Thoracic aorta (tissue), 2 donors: ENCODE measurements around the gene DET1. TPM values are rescaled to one million over a fixed set of nuclear protein-coding genes. Genes with fewer than 3 reads are reported as not detected.
"Not testable (repeated sequence)": the region's sequence is repeated elsewhere in the genome, so short reads cannot be mapped to it uniquely, and the experiment has no call there.

Source experiments
- ATAC-seq: fragments of 150-250 bp; one replicate; pipeline ENCODE4 v1.8.0; 2017; ENCODE audit warnings: low read depth; ENCODE audit not compliant: insufficient number of reproducible peaks, low FRiP score
- DNase-seq: peaks from one replicate; pipeline ENCODE4 v3.0.0-alpha.2; 2020; ENCODE audit warnings: low spot score
- H3K27ac ChIP-seq, 2 donors: fragments of 200-600 bp; sonication (generic); 1 replicate in 1 of 2; 2 replicates in 1 of 2; pipeline ENCODE4 v1.5.1; 2016; ENCODE audit warnings: mild to moderate bottlenecking in 2 of 2, moderate library complexity in 2 of 2
- H3K27me3 ChIP-seq: fragments of 200-600 bp; sonication (generic); replicated peaks from 2 replicates; pipeline ENCODE4 v1.6.0; 2016; ENCODE audit warnings: mild to moderate bottlenecking; ENCODE audit not compliant: insufficient read depth
- H3K36me3 ChIP-seq: fragments of 200-600 bp; sonication (generic); one replicate; pipeline ENCODE4 v1.5.1; 2016
- H3K4me1 ChIP-seq, 2 donors: fragments of 200-600 bp; sonication (generic); 1 replicate in 1 of 2; 2 replicates in 1 of 2; pipeline versions ENCODE4 v1.5.1 to v1.6.0; 2016; ENCODE audit warnings: low read depth in 2 of 2, mild to moderate bottlenecking in 1 of 2; ENCODE audit not compliant: control insufficient read depth in 1 of 2
- H3K4me3 ChIP-seq: fragments of 200-600 bp; sonication (generic); 2 replicates; pipeline ENCODE4 v1.5.1; 2016; ENCODE audit warnings: mild to moderate bottlenecking
- H3K9me3 ChIP-seq: fragments of 200-600 bp; sonication (generic); 2 replicates; pipeline ENCODE4 v1.5.1; 2016
- CTCF ChIP-seq: fragments of 200-600 bp; sonication (generic); IDR thresholded peaks from one replicate; pipeline ENCODE4 v1.5.1; 2019; ENCODE audit warnings: antibody characterized with exemption
- total RNA-seq, 2 donors: library from RNA; depleted of rRNA; stranded (reverse); fragments of >200 nt; gene quantifications; one replicate each; pipeline versions ENCODE4 v1.1.0 to v1.2.3, GENCODE V29; 2016

The DET1 gene
- total RNA-seq, 2 donors from 2014 or later, result 6.0 to 8.5 TPM

DNA sequence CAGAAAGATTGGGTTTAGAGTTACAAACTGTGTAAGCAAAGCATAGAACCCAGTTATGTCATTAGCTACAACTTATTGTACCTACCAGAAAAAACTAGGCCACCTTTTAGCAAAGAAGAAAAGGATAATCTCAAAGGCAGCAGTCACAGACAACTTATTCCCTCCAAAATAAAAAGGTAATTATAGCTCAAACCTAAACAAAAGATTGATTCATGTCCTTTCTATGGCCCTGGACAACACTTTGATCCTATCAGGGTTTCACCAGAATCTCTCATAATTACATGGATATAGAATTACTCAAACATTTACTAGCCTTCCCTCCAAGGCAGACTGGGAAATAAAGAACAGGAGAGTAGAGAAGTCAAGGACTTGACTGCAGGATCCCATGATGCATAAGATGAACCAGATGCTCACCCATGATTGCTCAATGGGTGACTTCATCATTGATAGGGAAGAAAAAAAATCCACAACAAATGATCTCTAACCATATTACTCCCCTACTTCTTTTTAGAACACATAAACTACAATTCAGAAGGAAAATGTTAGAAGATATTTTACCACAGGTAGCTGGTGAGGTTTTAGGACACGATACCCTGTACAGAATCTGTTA lies 17.4 kb downstream of the DET1 start:
- TF ChIP-seq CTCF, result no peak
- ATAC-seq (no peak), DNase-seq (no peak)
- no peaks in the 10 kb centered on the region for H3K27me3 ChIP-seq
- H3K27ac ChIP-seq, result no peak overlapping the region
- H3K4me3 ChIP-seq, result no peak overlapping the region
- no peaks in the 10 kb centered on the region for H3K4me1 ChIP-seq
- no peaks in the 10 kb centered on the region for H3K9me3 ChIP-seq
- peaks cover 25% of the 10 kb centered on the region for H3K36me3 ChIP-seq

GRCh38 chr15:88526247-88526879 lies 20.1 kb downstream of the DET1 start:
- Histone ChIP-seq H3K4me3 (no peak overlapping the region), H3K27me3 (no peaks in the 10 kb centered on the region), H3K27ac (no peak overlapping the region), H3K36me3 (peaks cover 26% of the 10 kb centered on the region), H3K9me3 (no peaks in the 10 kb centered on the region), H3K4me1 (no peaks in the 10 kb centered on the region)
- DNase-seq (no peak), ATAC-seq (no peak)
- no peak for TF ChIP-seq CTCF

GRCh38 chr15:88525418-88525817 lies 21.1 kb downstream of the DET1 start:
- Histone ChIP-seq H3K27me3 (no peaks in the 10 kb centered on the region), H3K27ac (no peak overlapping the region), H3K4me3 (no peak overlapping the region), H3K9me3 (no peaks in the 10 kb centered on the region), H3K36me3 (peaks cover 18% of the 10 kb centered on the region), H3K4me1 (no peaks in the 10 kb centered on the region)
- DNase-seq (no peak), ATAC-seq (no peak)
- no peak for TF ChIP-seq CTCF

- not testable (repeated sequence) for H3K9me3 ChIP-seq, ATAC-seq, H3K4me1 ChIP-seq, DNase-seq, H3K27me3 ChIP-seq, H3K27ac ChIP-seq, H3K4me3 ChIP-seq
- peaks cover 12% of the 10 kb centered on the region for H3K36me3 ChIP-seq
These were observed 22.4 kb downstream of the DET1 start for GRCh38 chr15:88524094-88524493.

DNA sequence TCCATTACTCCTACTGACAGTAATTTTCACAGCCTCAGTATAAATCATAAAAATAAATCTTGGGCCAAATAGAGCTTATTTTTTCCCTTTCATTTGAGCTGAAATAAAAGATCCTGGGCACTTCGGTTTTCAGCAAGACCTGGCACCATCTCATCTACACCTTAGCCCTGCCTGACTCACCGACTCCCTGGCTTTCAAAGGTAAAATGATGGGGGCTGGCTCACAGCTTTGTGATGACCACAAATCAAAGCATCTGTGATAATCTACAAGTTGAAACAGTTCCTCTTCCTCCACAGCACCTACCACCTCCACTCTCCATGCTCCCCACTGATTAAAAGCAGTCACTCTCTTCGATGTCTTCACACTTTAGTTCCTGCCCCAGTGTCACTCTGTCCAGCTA lies 27.6 kb downstream of the DET1 start:
- Histone ChIP-seq H3K4me1 (no peaks in the 10 kb centered on the region), H3K27ac (no peak overlapping the region), H3K36me3 (no peaks in the 10 kb centered on the region), H3K27me3 (no peaks in the 10 kb centered on the region), H3K9me3 (no peaks in the 10 kb centered on the region), H3K4me3 (no peak overlapping the region)
- ATAC-seq, result no peak
- no peak for TF ChIP-seq CTCF
- no peak for DNase-seq

DNA sequence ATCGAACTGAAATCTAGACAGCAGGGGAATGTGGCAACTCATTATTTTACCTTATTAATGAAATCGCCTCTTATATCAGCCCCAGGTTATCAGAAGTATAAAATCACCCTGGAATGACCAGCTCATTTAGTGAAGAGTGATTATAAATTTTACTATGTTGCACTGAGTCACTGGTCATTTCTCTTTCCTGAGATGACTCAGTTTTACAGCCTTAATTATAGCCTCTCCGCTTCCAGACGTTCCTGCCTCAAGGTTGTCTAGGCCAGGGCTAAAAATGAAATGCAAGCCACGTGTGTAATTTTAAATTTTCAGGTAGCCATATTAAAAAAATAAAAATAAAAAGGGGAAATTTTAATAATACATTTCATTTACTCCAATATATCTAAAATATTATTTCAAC lies 33.3 kb downstream of the DET1 start:
- no peak overlapping the region for H3K4me3 ChIP-seq
- H3K4me1 ChIP-seq, result no peaks in the 10 kb centered on the region
- no peak overlapping the region for H3K27ac ChIP-seq
- no peak for TF ChIP-seq CTCF
- DNase-seq (no peak), ATAC-seq (no peak)
- H3K9me3 ChIP-seq, result no peaks in the 10 kb centered on the region
- H3K27me3 ChIP-seq, result no peaks in the 10 kb centered on the region
- H3K36me3 ChIP-seq, result peaks cover 25% of the 10 kb centered on the region
